Neutrophil (primary cell): ENCODE data around the gene ANTXR1.

Experiments used
- H3K27ac ChIP-seq: fragments of 200-600 bp; sonication (generic); 2 replicates; pipeline ENCODE4 v1.5.1; 2016; ENCODE audit warnings: mild to moderate bottlenecking, moderate library complexity
- H3K27me3 ChIP-seq: fragments of 200-600 bp; sonication (generic); 2 replicates; pipeline ENCODE4 v1.6.0; 2016; ENCODE audit warnings: mild to moderate bottlenecking
- H3K36me3 ChIP-seq: fragments of 200-600 bp; sonication (generic); 2 replicates; pipeline ENCODE4 v1.5.1; 2017
- H3K4me1 ChIP-seq, 2 experiments: fragments of 200-600 bp in 1 of 2; sonication (generic) in 1 of 2; 1 replicate in 1 of 2; 2 replicates in 1 of 2; pipeline versions ENCODE4 v1.5.1 to v1.6.1; 2013 to 2016; ENCODE audit warnings: low read depth in 1 of 2, low read length in 1 of 2, mild to moderate bottlenecking in 1 of 2, moderate library complexity in 1 of 2; ENCODE audit not compliant: control insufficient read depth in 1 of 2, insufficient read depth in 1 of 2
- H3K4me3 ChIP-seq, 2 experiments: fragments of 200-600 bp in 1 of 2; sonication (generic) in 1 of 2; 1 replicate in 1 of 2; 2 replicates in 1 of 2; pipeline ENCODE4 v1.5.1; 2013 to 2016; ENCODE audit warnings: low read depth in 1 of 2, low read length in 1 of 2, mild to moderate bottlenecking in 1 of 2, moderate library complexity in 1 of 2
- H3K9me3 ChIP-seq: fragments of 200-600 bp; sonication (generic); 2 replicates; pipeline ENCODE4 v1.5.1; 2016
- CTCF ChIP-seq: fragments of 200-600 bp; sonication (generic); IDR thresholded peaks from 2 replicates; pipeline ENCODE4 v1.5.1; 2016; ENCODE audit warnings: antibody characterized with exemption

The ANTXR1 gene

GRCh38 chr2:69104261-69104660 is 91.3 kb downstream of the ANTXR1 start:
- Histone ChIP-seq H3K36me3 (no peaks in the 10 kb centered on the region), H3K27me3 (no peaks in the 10 kb centered on the region)
- TF ChIP-seq CTCF, result no peak

GRCh38 chr2:69109255-69109654 is 96.3 kb downstream of the ANTXR1 start:
- H3K9me3 ChIP-seq, result no peaks in the 10 kb centered on the region
- H3K27me3 ChIP-seq, result no peaks in the 10 kb centered on the region
- H3K27ac ChIP-seq, result no peak overlapping the region
- no peaks in the 10 kb centered on the region for H3K4me1 ChIP-seq
- no peaks in the 10 kb centered on the region for H3K36me3 ChIP-seq
- TF ChIP-seq CTCF, result no peak
- H3K4me3 ChIP-seq, result no peak overlapping the region

More at GRCh38 chr2:69104261-69104660, 91.3 kb downstream of the ANTXR1 start:
- Histone ChIP-seq H3K4me1 (no peaks in the 10 kb centered on the region), H3K4me3 (no peak overlapping the region), H3K27ac (no peak overlapping the region), H3K9me3 (no peaks in the 10 kb centered on the region)

GRCh38 chr2:69111076-69111475 is 98.1 kb downstream of the ANTXR1 start:
- no peak overlapping the region for H3K4me3 ChIP-seq
- H3K36me3 ChIP-seq, result no peaks in the 10 kb centered on the region
- no peaks in the 10 kb centered on the region for H3K27me3 ChIP-seq
- no peaks in the 10 kb centered on the region for H3K4me1 ChIP-seq
- no peaks in the 10 kb centered on the region for H3K9me3 ChIP-seq
- no peak for TF ChIP-seq CTCF
- no peak overlapping the region for H3K27ac ChIP-seq

GRCh38 chr2:69113627-69114026 is 100.6 kb downstream of the ANTXR1 start:
- Histone ChIP-seq H3K36me3 (no peaks in the 10 kb centered on the region), H3K27ac (no peak overlapping the region), H3K4me3 (no peak overlapping the region), H3K27me3 (no peaks in the 10 kb centered on the region), H3K4me1 (no peaks in the 10 kb centered on the region), H3K9me3 (no peaks in the 10 kb centered on the region)
- TF ChIP-seq CTCF, result no peak

GRCh38 chr2:69114534-69114933 is 101.6 kb downstream of the ANTXR1 start:
- no peak overlapping the region for H3K27ac ChIP-seq
- H3K36me3 ChIP-seq, result no peaks in the 10 kb centered on the region
- no peak overlapping the region for H3K4me3 ChIP-seq
- no peak for TF ChIP-seq CTCF
- H3K27me3 ChIP-seq, result no peaks in the 10 kb centered on the region
- no peaks in the 10 kb centered on the region for H3K9me3 ChIP-seq
- no peaks in the 10 kb centered on the region for H3K4me1 ChIP-seq

- no peaks in the 10 kb centered on the region for H3K36me3 ChIP-seq
- TF ChIP-seq CTCF, result no peak
- H3K4me3 ChIP-seq, result no peak overlapping the region
- H3K4me1 ChIP-seq, result no peaks in the 10 kb centered on the region
- no peaks in the 10 kb centered on the region for H3K9me3 ChIP-seq
- H3K27me3 ChIP-seq, result no peaks in the 10 kb centered on the region
- H3K27ac ChIP-seq, result no peak overlapping the region
Observed at GRCh38 chr2:69116438-69116837, 103.5 kb downstream of the ANTXR1 start.
